IPS-NIHi7 (cell line): ENCODE results near the gene ATP6V1E1.
"Not testable (repeated sequence)": the region's sequence is repeated elsewhere in the genome, so short reads cannot be mapped to it uniquely, and the experiment has no call there.

Experiments used
- DNase-seq: peaks from one replicate; pipeline ENCODE4 v3.0.0; 2012; ENCODE audit warnings: mixed read lengths; ENCODE audit errors: extremely low spot score

Gene ATP6V1E1

DNA sequence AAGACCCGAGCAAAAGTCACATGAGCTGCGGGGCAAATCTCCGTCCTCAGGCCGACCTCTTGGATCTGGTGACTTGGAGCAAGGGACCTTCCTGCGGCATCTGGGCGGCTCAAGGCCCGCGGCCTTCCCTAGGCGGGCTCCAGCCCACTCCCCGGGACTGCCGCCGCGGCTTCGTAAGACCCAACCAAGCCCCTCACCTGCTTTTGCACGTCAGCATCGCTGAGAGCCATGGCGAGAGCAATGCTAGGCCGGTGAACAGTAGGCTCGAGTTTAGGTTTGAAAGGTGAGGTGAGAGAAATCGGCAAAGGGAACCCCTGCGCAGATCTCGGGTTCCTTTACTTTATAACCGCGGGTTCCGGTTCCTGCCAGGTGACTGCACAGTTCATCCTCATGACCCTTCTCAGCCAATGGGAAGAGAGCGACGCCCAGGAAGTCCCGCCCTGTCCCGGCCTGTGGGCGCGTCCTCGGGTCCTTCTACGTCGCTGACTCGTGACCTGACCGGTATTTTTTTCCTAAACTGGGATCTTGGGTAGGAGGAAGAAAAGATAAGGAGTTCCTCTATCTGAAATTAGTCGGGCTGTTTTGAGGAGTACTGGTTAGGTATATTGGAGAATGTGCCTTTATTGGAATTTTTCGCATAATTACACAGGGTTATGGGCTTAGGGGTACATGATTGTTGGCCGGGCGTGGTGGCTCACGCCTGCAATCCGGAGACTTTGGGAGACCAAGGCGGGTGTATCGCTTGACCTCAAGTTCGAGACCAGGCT, at the start of gene ATP6V1E1:
Gene ATP6V1E1 (minus strand): TSS at position 344 of the 767 bp plus-strand sequence. CDS start 114 bp downstream, at position 230.
- peak; percentile 99 for DNase-seq

- DNase-seq = no peak
Measured at GRCh38 chr22:17675584-17675983, 47.0 kb upstream of the ATP6V1E1 start.

GRCh38 chr22:17674152-17674551, 45.6 kb upstream of the ATP6V1E1 start:
- DNase-seq = no peak

DNA sequence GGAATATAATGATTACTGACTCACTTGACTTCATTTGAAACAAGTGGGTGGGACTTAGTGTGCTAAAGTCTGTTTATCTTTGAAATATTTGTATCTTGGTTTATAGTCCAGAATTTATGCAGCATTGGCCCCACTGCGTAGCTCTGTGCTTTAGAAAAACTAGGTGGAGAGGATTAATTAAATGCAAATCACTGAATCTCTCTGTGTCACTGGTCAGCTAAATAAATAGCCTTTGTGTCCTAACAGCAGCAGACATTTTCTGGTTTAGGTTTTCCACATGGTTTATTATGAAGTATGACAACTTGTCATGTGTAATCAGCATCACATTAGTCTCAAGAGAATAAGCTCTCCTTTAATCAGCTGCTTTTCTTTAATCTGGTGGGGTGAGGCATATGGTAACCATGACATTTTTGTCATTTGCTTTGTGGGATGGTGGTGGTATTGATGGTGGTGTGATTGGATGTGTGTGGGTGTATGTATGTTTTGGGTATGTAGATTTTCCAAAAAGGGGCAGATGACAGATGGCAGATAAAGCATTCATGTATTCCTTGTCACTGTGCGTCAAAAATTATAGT, 44.0 kb upstream of the ATP6V1E1 start:
- DNase-seq = no peak

GRCh38 chr22:17671521-17672092, 43.1 kb upstream of the ATP6V1E1 start:
- DNase-seq = not testable (repeated sequence)

- no peak for DNase-seq
Measured at GRCh38 chr22:17665854-17666253, 37.3 kb upstream of the ATP6V1E1 start.

GRCh38 chr22:17665248-17665647, 36.7 kb upstream of the ATP6V1E1 start:
- DNase-seq = no peak

- DNase-seq = no peak
Measured at GRCh38 chr22:17664414-17665055, 36.0 kb upstream of the ATP6V1E1 start.

- no peak for DNase-seq
Measured at GRCh38 chr22:17656870-17657395, 28.4 kb upstream of the ATP6V1E1 start.

DNA sequence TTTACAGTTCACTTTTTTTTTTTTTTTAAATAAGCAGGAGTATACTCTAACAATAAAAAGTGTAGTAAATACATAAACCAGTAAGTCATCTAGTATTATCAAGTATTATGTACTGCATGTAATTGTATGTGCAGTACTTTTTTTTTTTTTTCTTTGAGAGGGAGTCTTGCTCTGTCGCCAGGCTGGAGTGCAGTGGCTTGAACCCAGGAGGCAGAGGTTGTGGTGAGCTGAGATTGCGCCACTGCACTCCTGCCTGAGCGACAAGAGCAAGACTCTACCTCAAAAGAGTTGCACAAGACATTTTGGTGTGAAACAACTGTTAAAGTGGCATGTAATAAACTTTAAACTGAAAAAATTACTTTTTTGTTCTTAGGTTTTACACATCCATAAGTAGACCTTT, 26.7 kb upstream of the ATP6V1E1 start:
- DNase-seq = no peak

- DNase-seq = no peak
Measured at GRCh38 chr22:17648569-17648968, 20.0 kb upstream of the ATP6V1E1 start.

- no peak for DNase-seq
Measured at GRCh38 chr22:17647991-17648390, 19.4 kb upstream of the ATP6V1E1 start.

- no peak for DNase-seq
Measured at GRCh38 chr22:17647452-17647851, 18.9 kb upstream of the ATP6V1E1 start.

DNA sequence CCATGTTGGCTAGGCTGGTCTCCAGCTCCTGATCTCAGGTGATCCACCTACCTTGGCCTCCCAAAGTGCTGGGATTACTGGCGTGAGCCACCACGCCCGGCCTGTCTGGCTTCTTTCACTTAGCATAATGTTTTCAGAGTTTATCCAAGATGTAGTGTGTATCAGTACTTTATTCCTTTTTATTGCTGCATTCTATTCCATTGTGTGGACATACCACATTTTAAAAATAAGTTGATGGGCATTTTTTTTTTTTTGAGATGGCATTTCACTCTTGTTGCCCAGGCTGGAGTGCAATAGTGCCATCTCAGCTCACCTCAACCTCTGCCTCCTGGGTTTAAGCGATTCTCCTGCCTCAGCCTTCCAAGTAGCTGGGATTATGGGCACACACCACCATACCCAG, 13.8 kb upstream of the ATP6V1E1 start:
- DNase-seq = not testable (repeated sequence)

DNA sequence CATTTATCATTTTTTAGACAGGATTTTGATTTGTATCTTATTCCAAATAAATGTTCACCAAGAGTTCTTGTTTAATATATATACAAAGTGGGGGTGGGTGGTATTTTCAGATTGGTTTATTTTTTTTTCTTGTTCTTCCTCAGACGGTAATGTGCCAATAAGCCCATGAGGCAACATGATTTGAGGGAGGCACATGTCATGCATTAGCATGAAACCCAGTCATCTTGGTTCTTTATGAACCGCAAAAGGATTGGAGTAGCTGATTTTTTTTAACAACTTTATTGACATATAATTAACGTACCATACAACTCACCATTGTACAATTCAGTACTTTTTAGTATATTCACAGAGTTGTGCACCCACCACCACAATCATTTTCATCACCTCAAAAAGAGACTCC, 12.7 kb upstream of the ATP6V1E1 start:
- no peak for DNase-seq

- peak; percentile 33 for DNase-seq
Measured at GRCh38 chr22:17639247-17639741, 10.7 kb upstream of the ATP6V1E1 start.

- peak; percentile 97 for DNase-seq
Measured at GRCh38 chr22:17638432-17639246, 10.1 kb upstream of the ATP6V1E1 start, which contains the start of gene BCL2L13. TSS of gene BCL2L13 (plus strand) at chr22:17638757. CDS start at chr22:17655712, 16,955 bp downstream.

- peak; percentile 53 for DNase-seq
Measured at GRCh38 chr22:17638182-17638431, 9.6 kb upstream of the ATP6V1E1 start.

DNA sequence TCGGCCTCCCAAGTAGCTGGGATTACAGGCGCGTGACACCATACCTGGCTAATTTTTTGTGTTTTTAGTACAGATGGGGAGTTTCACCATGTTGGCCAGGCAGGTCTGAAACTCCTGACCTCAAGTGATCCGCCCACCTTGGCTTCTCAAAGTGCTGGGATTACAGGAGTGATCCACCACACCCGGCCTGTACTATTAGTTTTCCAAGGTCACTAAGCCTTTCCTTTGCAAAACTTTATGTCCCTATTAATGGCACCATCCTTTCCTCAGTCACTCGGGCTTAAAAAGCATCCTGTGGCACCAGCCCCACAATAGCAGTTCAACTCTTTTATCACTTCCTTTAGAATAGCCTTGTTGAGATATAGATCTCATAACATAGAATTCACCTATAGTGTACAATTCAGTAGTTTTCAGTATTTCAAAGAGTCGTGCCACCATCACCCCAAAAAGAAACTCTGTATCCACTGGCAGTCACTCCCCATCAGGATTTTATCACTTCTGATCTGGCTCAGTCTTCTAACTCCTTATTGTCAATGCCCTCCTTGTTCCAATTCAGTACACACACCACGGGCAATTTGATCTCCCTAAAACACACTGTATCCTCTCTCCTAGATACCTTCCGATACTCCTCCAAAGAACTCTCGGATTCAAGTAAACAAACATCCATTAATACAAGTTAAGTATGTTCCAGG, 9.1 kb upstream of the ATP6V1E1 start:
- DNase-seq = no peak

GRCh38 chr22:17636850-17637249, 8.3 kb upstream of the ATP6V1E1 start:
- DNase-seq = not testable (repeated sequence)

DNA sequence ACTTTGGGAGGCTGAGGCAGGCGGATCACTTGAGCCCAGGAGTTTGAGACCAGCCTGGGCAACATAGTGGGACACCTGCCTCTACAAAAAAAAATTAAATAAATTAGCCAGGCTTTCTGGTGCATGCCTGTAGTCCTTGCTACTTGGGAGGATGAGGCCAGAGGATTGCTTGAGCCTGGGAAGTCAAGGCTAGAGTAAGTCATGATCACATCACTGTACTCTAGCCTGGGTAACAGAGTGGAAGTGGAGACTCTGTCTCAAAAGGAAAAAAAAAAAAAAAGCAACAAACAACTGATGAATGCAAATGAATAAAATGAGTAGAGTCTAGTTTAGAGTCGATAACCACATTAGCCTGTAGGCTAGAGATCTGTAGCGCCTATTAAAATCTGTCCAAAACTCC, 6.1 kb upstream of the ATP6V1E1 start:
- no peak for DNase-seq
